NCI-H1092 treated with DMSO at 0.1 percent for 48 hours (cell line): ENCODE measurements around the gene DNAJC21.
A peak's percentile ranks its signal among the peaks of the same experiment; 100 is the strongest.
"Not testable (repeated sequence)": the region's sequence is repeated elsewhere in the genome, so short reads cannot be mapped to it uniquely, and the experiment has no call there.

Experiments used
- DNase-seq: peaks from one replicate; lab custom pipeline; 2025; lab: John Stamatoyannopoulos, UW

DNAJC21 gene

DNA sequence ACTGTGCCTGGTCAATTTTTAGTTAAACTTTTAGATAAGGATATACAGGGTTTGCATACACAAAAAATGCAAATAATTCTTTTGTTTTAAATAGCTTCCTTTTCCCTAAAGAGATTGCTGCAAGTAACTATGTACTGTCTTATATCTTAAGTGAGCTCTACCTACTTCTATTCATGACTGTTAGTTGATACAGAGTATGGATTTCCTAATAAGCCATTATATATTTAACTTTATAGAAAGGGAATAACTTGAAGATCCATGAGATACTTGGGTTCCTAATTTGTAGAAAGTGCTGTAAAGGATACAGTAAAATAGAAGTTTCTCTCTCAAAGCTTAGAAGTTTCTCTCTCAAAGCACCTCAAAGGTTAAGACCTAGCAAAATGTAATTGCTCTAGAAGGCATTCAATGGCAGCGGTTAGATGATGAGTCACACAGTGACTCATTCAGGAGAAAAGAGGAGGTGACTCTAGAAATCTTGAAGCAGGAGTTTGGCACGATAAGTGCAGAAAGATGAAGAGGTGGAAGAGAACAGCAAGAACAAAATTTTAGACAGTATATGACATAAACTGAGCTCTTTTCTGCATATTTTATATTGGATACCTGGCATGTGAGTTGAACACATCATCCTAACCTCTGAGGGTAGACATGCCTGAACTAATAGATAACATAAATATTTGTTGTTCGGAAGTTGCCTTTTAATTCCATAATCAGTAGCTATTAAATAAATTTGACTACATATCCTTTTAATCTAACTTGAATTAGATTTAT is 5.5 kb upstream of the DNAJC21 start:
- DNase-seq: no peak

DNA sequence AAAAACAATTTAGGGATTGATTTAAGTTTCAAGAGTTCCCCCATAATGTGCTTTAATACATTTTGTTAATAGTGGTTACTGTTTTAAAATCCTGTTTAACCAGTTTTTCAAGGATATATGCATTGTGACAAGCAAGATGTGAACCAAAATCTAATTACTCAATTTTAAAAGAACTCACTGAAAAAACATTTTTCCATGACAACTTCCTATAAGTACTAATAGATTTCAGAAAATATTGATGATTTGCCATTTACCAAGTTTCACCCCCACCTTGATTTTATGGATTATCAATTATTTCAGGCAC is 4.9 kb upstream of the DNAJC21 start:
- no peak for DNase-seq

DNA sequence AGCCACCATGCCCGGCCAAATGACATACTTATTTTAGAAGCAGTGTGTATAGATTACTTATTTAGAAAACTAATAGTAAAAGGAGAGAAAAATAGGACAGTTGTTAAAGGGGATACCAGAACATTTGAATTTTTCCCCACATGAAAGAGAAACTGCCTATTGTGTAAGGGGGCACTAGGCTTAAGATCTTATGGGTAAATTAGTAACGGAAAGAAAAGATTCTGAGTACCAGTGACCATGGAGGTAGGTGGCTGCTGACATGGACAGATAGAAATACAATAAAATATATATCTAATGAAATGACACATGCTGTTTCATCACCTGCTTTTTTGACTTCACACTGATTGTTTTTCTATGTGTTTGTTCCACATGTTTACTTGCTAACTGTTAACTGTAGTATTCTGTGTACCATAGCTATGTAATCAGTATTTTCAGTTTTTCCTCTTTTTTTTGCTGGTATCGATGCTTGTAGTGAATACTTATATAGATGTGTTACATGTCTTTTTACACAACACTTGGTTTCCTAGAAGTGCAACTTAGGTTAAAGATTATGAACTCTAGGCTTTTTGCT is 3.0 kb upstream of the DNAJC21 start:
- no peak for DNase-seq

- no peak for DNase-seq
Measured at GRCh38 chr5:34927785-34928184, 1.6 kb upstream of the DNAJC21 start.

DNA sequence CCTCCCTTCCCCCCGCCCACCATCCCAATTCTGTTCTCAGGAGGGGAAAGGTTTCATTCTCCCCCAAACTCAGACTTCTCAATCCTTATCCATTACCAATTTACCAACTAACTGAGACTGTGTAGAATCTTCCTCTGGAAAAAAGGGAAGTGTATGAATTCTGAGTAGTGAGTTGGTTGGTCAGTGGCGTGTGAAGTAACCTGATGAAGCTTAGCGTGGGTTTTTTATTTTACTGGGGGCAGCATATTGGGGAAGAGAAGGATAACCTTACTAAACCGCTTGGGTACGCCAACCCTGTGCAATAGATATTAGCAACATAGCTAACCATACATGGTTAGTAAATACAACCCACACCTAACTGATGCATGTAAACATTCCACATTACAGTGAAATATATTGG is 1.1 kb upstream of the DNAJC21 start:
- no peak for DNase-seq

DNA sequence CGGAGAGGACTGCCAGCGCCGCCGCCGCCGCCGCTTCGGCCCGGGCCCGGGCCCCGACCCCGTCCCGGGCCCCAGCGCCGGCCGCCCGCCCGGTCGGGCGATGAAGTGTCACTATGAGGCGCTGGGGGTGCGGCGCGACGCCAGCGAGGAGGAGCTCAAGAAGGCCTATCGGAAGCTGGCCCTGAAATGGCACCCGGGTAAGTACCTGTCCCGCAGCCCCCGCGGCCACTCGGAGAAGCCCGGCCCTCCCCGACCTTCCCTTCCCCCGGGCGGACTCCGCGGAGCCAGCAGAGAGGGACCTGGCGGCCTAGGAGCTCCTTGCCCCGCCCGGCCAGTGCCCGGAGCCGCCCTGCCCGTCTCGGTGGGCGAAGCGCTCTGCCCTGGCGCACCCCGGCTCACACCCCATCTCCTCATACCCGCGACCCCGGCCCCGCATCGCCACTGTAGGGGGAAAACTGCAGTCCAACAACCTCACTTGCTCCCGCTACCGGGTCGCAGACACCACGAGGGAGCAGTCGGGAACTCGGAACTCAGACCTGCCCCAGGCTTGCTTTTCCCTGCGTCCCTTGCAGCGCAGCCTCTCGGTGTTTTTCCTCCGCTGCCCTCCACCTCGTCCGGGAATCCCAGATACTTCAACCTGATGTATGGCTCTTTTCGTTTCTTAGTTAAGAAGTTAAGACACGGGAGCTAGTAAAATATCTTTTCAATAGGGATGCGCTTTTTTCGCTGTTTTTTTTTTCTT is 532 bp downstream of the DNAJC21 start:
- DNase-seq: peak; percentile 67

GRCh38 chr5:34930462-34930844 is 1.1 kb downstream of the DNAJC21 start:
- no peak for DNase-seq

DNA sequence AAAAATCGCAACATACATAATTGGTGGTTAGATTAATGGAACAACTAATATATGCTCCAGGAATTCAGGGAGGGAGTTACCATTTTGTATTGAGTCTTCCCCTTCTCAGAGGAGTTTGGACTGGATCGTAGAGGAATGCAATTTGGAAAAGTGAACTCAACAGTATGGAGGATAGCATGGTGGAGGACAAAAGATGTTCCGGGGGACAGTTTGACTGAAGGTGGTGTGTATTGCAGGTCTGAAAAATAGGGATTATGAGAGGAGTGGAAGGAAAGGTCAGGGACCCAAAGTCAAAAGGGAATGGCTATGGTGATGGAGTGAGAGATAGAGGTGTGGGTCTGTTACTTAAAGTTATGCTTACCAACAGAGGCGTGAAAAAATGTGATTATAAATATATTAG is 1.5 kb downstream of the DNAJC21 start:
- DNase-seq: no peak

DNA sequence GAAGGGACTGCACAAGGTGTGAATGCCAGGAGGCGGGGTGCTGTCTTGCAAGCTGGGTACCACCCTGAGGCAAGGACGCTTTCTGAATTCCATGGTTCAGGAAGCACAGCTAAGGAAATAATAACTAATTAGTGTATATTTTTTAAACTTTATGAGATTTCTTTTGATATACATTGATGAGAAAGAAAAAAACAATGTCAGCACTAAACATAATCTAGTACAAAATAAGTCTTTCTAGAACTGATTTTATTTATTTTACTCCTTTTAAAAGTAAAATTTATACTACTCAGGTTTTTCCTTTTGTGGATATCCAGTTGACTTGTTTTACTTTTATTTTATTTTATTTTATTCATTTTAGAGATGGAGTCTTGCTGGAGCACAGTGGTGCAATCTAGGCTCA is 3.6 kb downstream of the DNAJC21 start:
- no peak for DNase-seq

GRCh38 chr5:34941936-34942335 is 12.6 kb downstream of the DNAJC21 start:
- DNase-seq: no peak

DNA sequence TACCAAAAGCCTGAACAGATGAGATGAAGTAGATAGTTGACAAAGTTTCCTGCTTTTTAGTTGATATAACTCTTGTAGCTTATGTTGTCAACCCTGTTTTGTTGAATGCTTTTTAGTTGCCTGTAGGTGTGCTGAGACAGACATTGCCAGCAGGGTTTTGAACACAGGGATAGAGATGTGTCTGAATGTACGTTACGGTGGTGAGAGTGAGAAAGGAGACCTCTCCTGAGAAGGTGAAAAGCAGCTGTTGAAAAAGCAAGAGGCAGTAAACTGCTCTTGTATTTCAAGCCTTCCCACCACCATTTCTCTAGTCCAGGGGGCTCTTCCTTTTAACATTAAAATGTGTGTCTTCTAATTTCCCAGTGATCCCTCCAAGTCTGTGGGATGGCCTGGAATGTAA is 14.7 kb downstream of the DNAJC21 start:
- no peak for DNase-seq

GRCh38 chr5:34944460-34945047 is 15.2 kb downstream of the DNAJC21 start:
- no peak for DNase-seq

DNA sequence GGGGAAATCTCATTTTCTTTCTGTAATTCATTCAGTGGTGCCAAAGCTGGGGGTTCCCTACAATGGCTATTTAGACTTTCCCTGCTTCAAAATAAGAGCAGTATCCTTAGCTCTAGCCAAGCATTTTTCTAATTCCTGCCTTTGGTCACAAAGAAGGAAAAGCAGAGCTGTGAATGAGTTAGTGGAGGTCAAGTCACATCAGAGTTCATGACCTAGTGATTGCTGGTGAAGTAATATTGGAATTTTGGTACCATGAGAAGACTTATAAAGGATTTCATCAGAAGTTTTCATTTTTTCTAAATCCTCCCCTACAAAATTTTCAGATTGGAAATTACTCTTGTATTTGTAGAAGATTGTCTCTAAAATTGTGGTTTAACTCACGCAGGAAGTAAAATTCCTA is 28.0 kb downstream of the DNAJC21 start:
- no peak for DNase-seq

DNA sequence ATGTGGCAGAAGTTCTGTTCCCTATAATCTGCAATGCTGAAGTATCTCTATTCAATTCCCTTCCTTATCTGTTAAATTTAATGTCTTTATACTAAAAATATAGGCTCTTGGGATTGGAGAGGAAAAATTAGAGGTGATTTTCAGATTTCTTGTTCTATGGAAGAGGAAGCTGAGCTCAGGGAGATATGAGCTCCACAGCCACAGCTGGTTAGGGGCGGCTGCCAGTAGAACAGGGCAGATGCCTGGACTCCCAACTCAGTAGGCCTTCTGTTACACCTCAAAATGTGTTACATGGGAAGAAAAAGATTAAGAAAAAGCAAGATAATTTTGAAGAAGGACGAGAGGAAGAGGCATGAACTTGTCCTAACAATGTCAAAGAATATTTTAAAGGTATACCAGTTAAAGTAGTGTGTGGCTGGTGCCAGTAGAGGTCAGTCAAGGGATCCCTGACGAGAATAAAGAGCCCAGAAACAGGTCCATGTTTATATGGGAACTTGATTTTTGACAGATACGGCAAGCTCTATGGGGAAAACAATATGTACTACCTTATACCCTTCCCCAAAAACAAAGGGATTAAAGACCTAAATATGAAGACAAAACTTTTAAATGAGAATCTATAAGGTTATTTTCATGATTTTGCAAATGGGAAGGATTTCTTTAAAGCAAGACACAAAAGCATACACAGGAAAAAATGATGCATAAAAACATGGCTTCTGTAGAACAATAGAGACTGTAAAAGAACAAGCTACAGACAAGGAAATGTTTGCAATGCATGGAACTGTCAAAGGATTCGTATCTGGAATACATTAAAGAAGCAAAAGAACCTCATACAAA is 28.7 kb downstream of the DNAJC21 start:
- peak; percentile 16 for DNase-seq

GRCh38 chr5:34959323-34959722 is 30.0 kb downstream of the DNAJC21 start:
- DNase-seq: no peak

DNA sequence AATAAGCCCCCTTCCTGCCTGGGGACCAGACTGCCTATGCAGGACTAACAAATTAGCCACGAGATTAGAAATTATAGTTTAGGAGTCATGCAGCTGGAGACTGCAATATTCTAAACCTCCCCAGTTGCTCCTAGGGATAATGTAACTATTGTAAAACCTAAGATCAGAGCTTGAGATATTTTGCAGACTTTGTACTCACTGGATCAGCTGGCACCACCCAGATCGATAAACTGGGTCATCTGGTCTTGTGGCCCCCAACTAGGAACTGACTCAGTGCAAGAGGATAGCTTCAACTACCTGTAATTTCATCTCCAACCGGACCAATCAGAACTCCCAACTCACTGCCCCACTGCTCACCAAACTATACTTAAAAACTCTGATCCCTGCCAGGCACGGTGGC is 38.2 kb downstream of the DNAJC21 start:
- DNase-seq: no peak

DNA sequence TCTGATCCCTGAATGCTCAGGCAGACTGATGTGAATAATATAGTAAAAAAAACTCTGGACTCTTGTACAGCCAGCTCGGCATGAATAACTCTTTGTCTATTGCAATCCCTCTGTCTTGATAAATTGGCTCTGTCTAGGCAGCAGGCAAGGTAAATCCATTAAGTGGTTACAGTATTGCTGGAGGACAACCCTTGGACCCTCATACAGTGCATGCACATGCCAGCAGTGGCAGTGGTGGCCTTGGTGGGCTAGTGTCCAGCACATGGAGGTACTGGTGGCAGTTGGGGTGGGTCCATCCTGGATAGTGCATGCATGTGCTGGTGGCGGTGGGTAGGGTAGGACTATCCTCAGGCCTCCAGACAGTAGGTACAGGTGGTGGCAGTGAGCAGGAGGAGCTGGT is 38.9 kb downstream of the DNAJC21 start:
- DNase-seq: no peak

GRCh38 chr5:34970552-34970951 is 41.2 kb downstream of the DNAJC21 start:
- no peak for DNase-seq

DNA sequence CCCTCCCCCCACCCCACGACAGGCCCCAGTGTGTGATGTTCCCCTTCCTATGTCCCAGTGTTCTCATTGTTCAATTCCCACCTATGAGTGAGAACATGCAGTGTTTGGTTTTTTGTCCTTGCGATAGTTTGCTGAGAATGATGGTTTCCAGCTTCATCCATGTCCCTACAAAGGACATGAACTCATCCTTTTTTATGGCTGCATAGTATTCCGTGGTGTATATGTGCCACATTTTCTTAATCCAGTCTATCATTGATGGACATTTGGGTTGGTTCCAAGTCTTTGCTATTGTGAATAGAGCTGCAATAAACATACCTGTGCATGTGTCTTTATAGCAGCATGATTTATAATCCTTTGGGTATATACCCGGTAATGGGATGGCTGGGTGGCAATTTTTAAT is 42.3 kb downstream of the DNAJC21 start:
- DNase-seq: not testable (repeated sequence)

GRCh38 chr5:34976347-34976746 is 47.0 kb downstream of the DNAJC21 start:
- no peak for DNase-seq

DNA sequence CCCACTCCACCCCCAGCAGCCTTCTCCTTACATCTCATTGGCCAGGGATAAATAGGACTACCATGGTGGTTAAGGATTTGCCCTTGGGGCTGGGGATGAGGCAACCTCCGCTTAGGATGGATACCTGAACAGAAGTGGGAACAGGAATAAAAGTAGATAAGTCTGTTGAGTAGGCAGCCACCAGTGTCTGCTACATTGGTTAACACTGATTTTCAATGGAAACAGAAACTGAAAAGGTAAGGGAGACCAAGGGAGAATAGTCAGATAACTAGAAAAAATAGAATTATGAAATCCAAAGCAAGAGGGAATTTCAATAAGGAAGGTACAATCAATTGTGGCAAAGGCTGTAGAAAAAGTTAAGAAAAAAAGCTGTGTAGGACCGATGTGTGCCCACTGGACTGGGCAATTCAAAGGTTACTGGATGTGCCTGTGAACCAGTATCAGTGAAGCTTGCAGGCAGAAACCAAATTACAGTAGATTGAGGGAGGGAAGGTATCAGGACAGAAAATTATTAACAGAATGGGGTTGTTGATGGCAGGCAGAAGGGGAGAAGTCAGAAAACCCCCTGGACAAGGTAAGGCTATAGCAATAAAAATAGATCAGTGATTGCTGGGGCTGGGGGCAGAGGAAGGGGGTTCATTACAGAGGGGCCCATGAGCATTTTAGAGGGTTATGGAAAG is 48.7 kb downstream of the DNAJC21 start:
- DNase-seq: no peak

DNA sequence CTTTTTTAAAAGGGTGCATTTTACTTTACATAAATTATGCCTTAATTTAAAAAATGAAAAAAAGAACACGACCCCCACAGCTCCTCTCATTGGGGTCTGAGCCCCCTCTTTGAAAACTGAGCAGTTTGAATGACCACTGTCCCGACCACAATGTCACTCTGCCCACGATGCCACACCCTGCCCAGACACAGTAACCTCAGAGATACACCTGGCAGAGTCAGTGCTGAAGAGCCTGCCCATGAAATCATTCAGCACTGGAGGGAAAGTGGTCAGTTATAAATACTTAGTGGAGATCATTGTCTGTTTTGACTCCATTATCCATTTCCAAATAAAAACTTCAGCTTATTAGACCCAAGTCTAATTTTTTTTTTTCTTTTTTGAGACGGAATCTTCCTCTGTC is 49.3 kb downstream of the DNAJC21 start:
- DNase-seq: no peak
